GM12878 (cell line): ENCODE measurements around the gene TOP2A.

ENCODE experiments used
- BHLHE40 ChIP-seq, 2 experiments: fragments of 450-650 bp in 1 of 2; IDR thresholded peaks; 2 replicates each; pipeline ENCODE4 v1.6.1; 2011 to 2017; ENCODE audit warnings: low read depth in 2 of 2, borderline replicate concordance in 1 of 2, improper control_type of control experiment in 1 of 2, low read length in 1 of 2, mild to moderate bottlenecking in 1 of 2
- CBX5 ChIP-seq: sonication (generic); IDR thresholded peaks from 2 replicates; pipeline ENCODE4 v1.6.1; 2016; ENCODE audit warnings: low read depth, moderate library complexity, mild to moderate bottlenecking, inconsistent platforms
- EP300 ChIP-seq, 2 experiments: fragments of 150-350 bp in 1 of 2; IDR thresholded peaks; 2 replicates each; pipeline ENCODE4 v1.6.1; 2011 to 2012; ENCODE audit warnings: low read depth in 2 of 2, low read length in 2 of 2, borderline replicate concordance in 1 of 2, improper control_type of control experiment in 1 of 2, inconsistent platforms in 1 of 2; ENCODE audit not compliant: control insufficient read depth in 1 of 2
- EZH2 ChIP-seq: IDR thresholded peaks from 2 replicates; pipeline ENCODE4 v1.6.1; 2012; ENCODE audit warnings: low read depth, mild to moderate bottlenecking, control low read depth, inconsistent platforms, low read length, borderline replicate concordance; ENCODE audit not compliant: control insufficient read depth
- FOXK2 ChIP-seq: fragments of 450-650 bp; IDR thresholded peaks from 2 replicates; pipeline ENCODE4 v1.6.1; 2017; ENCODE audit warnings: mild to moderate bottlenecking, moderate library complexity
- HCFC1 ChIP-seq: fragments of 150-350 bp; IDR thresholded peaks from 2 replicates; pipeline ENCODE4 v1.6.1; 2014; ENCODE audit warnings: low read length
- POLR2A ChIP-seq: IDR thresholded peaks from 2 replicates; pipeline ENCODE4 v1.6.1; 2011; ENCODE audit warnings: low read depth, mild to moderate bottlenecking, low read length
- ZBED1 ChIP-seq: IDR thresholded peaks from 2 replicates; pipeline ENCODE4 v1.6.1; 2016; ENCODE audit warnings: borderline replicate concordance
- TF ChIP-seq, protein P1 (sequence below): IDR thresholded peaks from 2 replicates; pipeline ENCODE4 v1.6.1; 2012; ENCODE audit warnings: low read depth, low read length, improper control_type of control experiment
- TF ChIP-seq, protein P2 (sequence below): IDR thresholded peaks from 2 replicates; pipeline ENCODE4 v1.6.1; 2011; ENCODE audit warnings: borderline replicate concordance, low read depth, mild to moderate bottlenecking, moderate library complexity, mixed read lengths, low read length; ENCODE audit not compliant: insufficient read depth; ENCODE audit errors: extremely low read length
- TF ChIP-seq, protein P3 (sequence below), 3 experiments: IDR thresholded peaks in 2 of 3; conservative IDR thresholded peaks in 1 of 3; 2 replicates each; pipeline ENCODE4 v1.5.1; 2011; ENCODE audit warnings: low read depth in 3 of 3, low read length in 3 of 3, mild to moderate bottlenecking in 3 of 3, control low read depth in 2 of 3, moderate library complexity in 2 of 3, inconsistent platforms in 1 of 3, mixed read lengths in 1 of 3; ENCODE audit not compliant: control insufficient read depth in 2 of 3, insufficient read depth in 1 of 3; ENCODE audit errors: extremely low read depth in 1 of 3

DNA sequence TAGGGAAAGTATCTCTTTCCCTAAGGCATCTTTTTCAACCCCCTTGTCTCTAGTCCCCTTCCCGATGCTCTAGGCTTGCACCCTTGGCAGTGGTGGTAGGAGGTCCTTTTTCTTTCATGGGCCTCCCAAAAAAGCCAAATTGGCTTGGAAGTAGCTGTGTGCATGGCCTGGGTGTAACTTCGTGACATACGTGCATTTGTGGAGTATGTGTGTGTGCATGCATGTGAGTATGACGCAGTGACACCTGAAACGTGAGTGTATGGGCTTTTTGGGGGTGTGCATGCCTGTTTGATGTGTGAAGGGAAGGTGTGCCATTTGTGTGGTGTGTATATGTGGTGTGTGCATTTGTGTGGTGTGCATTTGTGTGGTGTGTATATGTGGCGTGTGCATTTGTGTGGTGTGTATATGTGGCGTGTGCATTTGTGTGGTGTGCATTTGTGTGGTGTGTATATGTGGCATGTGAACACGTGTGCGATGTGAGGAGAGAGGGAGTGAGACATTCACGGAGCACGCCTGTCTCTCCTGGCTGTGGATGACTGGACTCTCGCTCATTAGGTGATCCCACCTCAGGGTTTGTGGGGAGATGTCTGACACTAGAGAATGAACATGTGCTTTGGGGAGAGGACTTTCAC, 41.3 kb upstream of the TOP2A start:
- no peak for TF ChIP-seq POLR2A
- TF ChIP-seq EP300 (IDR thresholded peaks at IDR 0.05; ENCODE audit: borderline replicate concordance in 1 of 2, control insufficient read depth in 1 of 2, low read depth in 2 of 2, low read length in 2 of 2) = no peak
- TF ChIP-seq, protein P1, sequence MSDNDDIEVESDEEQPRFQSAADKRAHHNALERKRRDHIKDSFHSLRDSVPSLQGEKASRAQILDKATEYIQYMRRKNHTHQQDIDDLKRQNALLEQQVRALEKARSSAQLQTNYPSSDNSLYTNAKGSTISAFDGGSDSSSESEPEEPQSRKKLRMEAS = no peak
- TF ChIP-seq CBX5 = no peak
- TF ChIP-seq ZBED1 = no peak
- TF ChIP-seq, protein P2, sequence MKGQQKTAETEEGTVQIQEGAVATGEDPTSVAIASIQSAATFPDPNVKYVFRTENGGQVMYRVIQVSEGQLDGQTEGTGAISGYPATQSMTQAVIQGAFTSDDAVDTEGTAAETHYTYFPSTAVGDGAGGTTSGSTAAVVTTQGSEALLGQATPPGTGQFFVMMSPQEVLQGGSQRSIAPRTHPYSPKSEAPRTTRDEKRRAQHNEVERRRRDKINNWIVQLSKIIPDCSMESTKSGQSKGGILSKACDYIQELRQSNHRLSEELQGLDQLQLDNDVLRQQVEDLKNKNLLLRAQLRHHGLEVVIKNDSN = no peak
- TF ChIP-seq, protein P3, sequence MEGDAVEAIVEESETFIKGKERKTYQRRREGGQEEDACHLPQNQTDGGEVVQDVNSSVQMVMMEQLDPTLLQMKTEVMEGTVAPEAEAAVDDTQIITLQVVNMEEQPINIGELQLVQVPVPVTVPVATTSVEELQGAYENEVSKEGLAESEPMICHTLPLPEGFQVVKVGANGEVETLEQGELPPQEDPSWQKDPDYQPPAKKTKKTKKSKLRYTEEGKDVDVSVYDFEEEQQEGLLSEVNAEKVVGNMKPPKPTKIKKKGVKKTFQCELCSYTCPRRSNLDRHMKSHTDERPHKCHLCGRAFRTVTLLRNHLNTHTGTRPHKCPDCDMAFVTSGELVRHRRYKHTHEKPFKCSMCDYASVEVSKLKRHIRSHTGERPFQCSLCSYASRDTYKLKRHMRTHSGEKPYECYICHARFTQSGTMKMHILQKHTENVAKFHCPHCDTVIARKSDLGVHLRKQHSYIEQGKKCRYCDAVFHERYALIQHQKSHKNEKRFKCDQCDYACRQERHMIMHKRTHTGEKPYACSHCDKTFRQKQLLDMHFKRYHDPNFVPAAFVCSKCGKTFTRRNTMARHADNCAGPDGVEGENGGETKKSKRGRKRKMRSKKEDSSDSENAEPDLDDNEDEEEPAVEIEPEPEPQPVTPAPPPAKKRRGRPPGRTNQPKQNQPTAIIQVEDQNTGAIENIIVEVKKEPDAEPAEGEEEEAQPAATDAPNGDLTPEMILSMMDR (IDR thresholded peaks at IDR 0.05 in 2 of 3, conservative IDR thresholded peaks at IDR 0.05 in 1 of 3; ENCODE audit: control insufficient read depth in 2 of 3, extremely low read depth in 1 of 3, insufficient read depth in 1 of 3, low read depth in 3 of 3, low read length in 3 of 3) = no peak
- no peak for TF ChIP-seq EZH2
- TF ChIP-seq HCFC1 = no peak
- no peak for TF ChIP-seq BHLHE40 (IDR thresholded peaks at IDR 0.05; ENCODE audit: borderline replicate concordance in 1 of 2, low read depth in 2 of 2, low read length in 1 of 2)
- TF ChIP-seq FOXK2 = no peak
